Measurements from ENCODE around the gene INPP1.
"Not testable (repeated sequence)": the region's sequence is repeated elsewhere in the genome, so short reads cannot be mapped to it uniquely, and the experiment has no call there.

INPP1 gene

DNA sequence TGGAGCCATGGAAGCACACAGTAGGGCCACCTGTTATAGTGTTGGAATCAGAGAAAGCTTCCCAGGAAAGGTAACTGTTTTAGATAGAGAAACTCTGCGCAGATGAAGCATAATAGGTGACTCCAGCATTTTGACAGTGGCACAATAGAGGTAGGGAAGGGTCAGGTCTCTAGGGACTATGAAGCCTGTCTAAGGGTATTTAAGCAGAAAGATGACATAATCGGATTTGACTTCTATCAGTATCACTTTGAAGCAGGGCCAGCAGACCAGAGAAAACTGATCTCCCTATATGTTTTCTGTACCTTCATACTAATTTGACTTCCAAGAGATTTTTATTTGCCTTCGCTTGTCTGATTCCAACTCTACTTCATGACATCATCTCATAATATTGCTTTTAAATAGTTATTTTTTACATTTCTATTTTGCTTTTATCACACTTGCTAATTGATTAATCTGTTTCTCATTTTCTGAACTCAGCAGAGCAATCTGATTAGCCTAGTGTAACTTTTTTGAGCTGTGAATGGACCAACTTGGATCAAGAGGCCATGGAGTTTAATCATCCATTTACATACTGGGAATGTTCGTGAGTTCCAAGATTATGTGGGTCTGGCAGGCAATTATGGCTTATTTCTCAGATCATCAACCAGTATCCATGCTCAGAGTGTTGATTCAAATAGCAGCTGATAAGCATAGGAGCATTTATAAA is 15.4 kb upstream of the INPP1 start:
- DNase-seq = no peak
- intact Hi-C loops (cut with DNase I) = loop anchor here (10.0 kb wide), 1 partner anchor 177 kb away; no protein-coding TSS in a partner anchor

DNA sequence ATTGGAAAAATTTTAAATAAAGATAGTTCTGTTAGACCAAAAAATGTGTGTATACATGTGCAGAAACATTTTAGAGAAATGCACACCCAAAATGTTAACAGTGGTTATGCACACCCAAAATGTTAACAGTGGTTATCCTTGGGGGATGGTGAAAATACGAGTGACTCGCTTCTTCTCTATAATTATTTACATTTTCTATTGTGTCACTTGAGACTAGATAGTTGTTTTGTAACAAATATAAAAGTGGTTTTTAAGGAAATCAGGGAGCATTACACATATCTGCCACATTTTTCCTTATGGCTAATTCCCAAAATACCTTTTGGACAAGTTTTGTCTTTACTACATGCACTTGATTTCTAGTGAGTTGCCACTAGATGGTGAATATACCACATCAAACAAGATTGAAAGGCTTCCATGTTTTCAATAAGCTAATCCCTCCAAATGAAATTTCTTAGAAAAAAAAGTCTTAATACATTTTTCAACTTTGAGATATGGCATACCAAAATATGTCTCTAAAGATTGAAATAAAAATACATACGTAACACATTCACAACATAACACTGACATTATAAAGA is 14.7 kb upstream of the INPP1 start:
- intact Hi-C loops (cut with DNase I) = loop anchor here (10.0 kb wide), 1 partner anchor 176 kb away; no protein-coding TSS in a partner anchor
- DNase-seq = no peak

DNA sequence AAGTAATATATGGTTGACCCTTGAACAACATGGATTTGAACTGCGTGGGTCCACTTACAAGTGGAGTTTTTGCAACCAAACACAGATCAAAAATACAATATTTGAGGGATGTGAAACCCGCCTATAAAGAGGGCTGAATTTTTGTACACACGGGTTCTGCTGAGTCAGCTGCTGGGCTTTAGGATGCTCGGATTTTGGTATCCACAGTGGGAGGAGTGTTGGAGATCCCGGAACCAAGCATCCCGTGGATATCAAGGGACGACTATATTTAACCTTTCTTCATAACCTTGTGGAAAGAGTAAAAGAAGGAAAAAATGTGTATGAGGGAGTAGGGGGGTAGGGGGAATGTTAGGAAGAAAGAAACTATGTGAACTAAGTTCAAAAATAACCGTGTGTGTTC is 10.0 kb upstream of the INPP1 start:
- DNase-seq = no peak
- intact Hi-C loops (cut with DNase I) = no loop called here

DNA sequence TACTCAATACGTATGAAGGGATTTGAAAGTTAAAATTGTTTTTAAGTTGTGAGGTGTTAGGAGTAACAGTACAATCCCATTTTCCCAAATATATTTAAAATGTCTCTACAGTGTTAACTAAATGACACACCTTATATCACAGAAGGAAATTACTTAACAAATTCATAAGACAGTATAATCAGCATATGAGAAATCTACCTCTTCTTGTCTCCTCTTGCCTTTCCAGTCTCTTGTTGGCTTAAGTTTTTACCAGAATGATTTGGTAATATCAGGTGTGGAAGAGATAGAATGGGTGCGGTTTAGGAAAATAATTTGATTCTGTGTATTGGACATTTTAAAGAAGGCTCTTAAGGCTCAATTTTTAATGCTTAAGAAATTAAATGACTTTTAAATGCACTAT is 9.5 kb upstream of the INPP1 start:
- intact Hi-C loops (cut with DNase I) = no loop called here
- DNase-seq = no peak

DNA sequence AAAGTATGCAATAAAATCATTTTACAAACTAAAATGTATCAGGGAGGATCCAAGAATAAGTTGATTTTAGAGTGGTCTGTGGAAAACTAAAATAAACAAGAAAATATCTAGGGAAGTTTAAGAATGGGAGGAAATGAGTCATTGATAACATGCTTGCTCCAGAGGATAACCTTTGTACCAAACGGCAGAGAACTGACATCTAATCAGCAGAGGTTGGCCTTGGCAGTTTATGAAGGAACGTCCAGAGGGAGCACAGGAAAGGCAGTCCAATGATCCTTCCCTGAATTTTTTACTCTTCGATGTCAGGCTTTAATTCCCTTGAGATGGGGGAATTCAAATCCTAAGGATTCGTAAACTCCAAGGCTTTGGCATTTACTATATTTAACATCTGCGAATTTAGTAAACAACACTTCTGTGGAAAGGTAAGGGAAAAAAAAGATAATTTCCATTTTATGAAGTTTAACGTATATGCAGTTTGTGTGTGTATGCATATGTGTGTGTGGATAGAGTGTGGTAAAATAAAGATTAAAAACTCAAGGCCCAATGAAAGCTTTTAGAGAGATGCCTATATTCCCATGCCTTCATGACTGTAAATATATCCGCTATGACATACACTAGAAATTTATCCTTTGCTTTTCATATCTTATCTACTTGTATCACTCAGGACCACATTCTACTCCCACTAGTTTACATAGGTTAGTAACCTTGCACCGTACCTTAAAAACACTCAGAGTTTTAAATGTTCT is 8.7 kb upstream of the INPP1 start:
- intact Hi-C loops (cut with DNase I) = no loop called here
- DNase-seq = no peak

DNA sequence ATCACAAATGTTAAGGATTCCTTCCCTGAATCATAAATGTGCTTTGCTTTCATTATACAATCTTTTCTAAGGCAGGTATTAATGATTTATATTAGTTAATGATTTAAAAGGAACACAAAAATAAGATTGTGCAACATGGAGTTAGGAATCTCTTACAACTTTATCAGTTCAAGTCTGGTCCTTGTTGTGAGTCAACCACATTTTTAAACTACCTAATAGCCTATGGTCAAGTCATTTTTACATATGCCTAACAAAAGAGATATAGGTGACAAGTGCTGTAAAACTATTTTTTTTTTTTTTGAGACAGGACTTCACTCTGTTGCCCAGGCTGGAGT is 8.2 kb upstream of the INPP1 start:
- intact Hi-C loops (cut with DNase I) = no loop called here
- no peak for DNase-seq

DNA sequence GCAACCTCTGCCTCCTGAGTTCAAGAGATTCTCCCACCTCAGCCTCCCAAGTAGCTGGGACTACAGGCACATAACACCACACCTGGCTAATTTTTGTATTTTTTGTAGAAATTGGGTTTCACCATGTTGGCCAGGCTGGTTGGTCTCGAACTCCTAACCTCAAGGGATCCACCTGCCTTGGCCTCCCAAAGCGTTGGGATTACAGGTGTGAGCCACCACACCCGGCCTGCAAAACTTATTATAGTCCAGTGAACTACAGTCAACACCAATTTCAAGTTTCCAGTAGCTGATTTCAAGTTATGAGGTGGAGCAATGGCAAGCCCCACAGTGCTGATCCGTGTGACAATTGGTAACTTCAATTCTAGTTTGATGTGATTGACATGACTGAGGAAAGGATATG is 7.8 kb upstream of the INPP1 start:
- DNase-seq; intact Hi-C loops (cut with DNase I): not testable (repeated sequence)

DNA sequence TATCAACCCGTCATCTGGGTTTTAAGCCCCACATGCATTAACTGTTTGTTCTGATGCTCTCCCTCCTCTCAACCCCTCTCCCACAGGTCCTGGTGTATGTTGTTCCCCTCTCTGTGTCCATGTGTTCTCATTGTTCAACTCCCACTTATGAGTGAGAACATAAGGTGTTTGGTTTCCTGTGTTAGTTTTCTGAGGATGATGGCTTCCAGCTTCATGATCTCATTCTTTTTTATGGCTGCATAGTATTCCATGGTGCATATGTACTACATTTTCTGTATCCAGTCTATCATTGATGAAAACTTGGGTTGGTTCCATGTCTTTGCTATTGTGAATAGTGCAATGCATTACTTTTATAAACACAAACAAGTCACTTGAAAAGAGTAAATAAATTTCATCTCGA is 7.0 kb upstream of the INPP1 start:
- intact Hi-C loops (cut with DNase I) = no loop called here
- no peak for DNase-seq

DNA sequence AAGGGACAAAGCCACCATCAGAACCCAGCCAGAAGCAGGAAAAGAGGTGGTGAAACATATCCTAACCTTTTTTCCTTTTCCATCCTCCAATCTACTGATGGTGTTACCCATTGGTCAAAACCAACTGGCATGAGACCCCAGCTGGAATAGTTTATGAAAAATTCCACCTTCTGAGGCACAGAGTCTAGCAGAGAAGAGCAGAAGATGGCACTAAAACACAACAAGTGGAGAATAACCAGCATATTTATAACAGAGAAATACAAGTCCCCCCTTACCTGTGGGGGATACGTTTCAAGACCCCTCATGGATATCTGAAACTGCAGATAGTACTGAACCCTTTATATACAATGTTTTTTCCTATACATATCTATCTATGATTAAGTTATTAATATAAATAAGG is 4.9 kb upstream of the INPP1 start:
- no peak for DNase-seq
- intact Hi-C loops (cut with DNase I) = no loop called here

DNA sequence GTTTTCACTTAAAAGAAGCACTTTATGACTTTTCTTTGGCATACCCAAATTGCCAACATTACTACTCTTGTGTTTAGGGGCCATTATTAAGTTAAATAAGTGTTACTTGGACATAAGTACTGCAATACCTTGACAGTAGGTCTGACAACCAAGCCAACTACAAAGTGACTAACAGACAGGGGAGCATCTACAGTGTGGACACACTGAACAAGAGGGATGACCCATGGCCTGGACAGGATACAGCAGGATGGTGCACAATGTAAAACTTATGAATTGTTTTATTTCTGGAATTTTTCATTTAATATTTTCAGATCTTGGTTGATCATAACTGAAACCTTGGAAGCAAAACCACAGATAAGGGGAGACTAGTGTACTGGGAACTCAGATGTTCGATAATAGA is 4.0 kb upstream of the INPP1 start:
- DNase-seq = no peak
- intact Hi-C loops (cut with DNase I) = no loop called here

DNA sequence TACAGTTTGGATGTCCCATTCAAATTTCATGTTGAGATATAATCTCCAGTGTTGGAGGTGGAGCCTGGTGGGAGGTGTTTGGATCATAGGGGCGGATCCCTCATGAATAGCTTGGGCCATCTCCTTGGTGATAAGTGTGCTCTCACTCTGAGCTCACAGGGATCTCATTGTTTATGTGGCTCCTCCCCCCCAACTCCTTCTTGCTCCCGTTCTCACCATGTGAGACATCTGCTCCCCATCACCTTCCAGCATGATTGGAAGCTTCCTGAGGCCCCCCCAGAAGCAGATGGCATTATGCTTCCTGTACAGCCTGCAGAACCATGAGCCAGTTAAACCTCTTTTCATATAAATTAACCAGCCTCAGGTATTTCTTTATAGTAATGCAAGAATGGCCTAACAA is 3.0 kb upstream of the INPP1 start:
- peak in 1 of 42 donors; percentile 2 for DNase-seq
- intact Hi-C loops (cut with DNase I) = loop anchor here (10.0 kb wide), 1 partner anchor 464 kb away; no protein-coding TSS in a partner anchor

DNA sequence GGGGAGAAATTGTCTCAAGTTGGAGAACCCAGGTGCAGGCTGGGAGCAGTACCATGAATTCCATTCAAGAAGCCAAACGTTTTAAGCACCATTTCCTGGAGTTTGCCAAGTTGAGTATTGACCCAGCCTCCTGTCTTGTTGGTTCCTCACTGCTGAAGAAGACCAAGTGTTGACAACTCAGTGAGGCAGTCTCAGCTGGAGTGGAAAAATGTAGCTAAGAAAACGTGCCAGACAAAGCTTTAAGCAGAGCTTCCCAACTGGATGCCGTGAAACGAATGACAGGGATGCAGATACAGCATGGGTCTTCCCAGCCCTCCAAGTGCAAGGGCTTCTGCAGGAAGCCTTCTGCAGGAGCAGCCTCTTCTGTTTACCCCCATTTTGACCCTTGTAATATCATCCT is 778 bp upstream of the INPP1 start:
- peak in 1 of 42 donors; percentile 36 for DNase-seq
- intact Hi-C loops (cut with DNase I) = loop anchor here (10.0 kb wide), 1 partner anchor 462 kb away; no protein-coding TSS in a partner anchor

DNA sequence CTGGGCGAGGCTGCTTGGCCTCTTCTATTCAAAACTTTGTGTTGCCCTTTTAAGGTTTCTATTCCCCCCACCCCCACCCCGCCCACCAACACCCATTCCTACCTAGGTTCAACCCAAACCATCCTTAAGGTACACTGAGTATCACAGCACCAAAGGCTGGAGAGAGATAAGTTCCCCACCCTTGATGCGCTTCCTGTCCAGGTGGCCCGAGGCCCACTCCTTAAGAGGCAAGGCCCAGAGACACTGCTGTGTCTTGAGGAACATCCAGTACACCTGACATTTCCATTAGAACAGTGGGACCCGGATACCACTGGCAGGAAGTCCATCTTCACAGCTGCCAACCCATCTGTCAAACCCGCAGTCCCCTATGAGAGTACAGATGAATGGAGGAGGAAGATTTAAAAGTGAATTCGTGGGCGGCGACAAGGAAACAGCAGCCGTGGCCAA is 277 bp upstream of the INPP1 start:
- intact Hi-C loops (cut with DNase I) = loop anchor here (10.0 kb wide), 1 partner anchor 462 kb away; no protein-coding TSS in a partner anchor
- DNase-seq = no peak

DNA sequence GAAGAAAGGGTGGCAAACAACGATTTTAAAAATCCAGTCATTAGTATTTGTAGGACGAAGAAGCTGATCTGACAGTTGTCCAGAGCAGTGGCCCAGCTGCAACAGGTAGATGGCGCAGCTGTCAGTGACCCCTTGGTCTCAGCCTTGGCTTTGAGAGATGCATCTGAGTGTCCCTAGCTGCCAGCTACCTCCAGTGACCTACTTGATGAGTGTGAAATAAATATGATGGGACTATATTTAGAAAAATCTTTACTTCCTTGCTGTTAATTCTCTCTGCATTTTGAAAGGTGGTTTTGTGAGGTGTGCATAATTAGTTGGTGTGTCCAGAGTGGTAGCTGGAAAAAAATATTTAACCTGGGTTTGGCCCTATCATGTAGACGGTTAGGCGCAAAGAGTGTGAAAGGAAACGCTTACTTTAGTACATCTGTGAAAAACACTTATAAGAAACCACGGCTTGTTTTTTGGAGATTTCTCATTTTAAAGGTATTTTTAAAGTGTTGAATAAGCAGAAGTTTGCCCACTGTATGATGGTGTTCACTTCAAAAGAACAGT is 963 bp downstream of the INPP1 start:
- intact Hi-C loops (cut with DNase I) = loop anchor here (10.0 kb wide), 1 partner anchor 460 kb away; no protein-coding TSS in a partner anchor
- peak in 28 of 42 donors; percentile 43 to 85 (median 67) for DNase-seq

DNA sequence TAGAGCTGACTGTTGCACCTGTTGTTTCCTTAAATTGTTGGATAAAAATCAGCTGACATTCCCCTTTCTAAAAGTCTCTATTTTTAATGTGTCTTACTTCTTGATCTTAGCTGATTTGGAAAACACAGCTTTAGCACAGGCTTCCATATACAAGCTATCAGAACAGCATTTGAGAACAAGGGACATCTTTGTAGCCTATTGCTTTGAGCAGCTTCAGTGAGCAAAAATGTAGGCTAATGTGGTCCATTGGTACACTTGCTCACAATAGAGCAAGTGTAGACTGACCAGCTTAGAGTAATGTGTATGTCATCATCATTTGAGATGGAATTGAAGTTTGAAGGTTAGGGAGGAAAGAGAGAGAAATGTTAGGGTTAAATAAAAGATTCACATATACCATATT is 7.0 kb downstream of the INPP1 start:
- intact Hi-C loops (cut with DNase I) = no loop called here
- no peak for DNase-seq

DNA sequence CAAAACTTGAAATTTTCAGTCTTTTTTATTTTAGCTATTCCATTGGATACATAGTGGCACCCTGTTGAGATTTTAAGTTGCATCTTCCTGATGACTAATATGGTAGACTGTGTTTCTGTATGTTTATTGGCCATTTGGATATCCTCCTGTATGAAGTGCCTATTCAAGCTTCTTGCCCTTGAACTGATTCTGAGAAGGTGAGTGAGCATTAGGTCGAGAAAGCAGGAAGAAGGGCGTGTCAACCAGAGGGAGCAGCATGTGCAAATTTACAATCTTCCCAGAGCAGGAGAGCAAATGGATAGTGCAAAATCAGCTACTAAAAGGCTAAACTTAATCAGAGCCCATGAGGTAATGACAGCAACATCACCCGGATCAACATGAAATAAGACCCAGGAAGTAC is 8.6 kb downstream of the INPP1 start:
- no peak for DNase-seq
- intact Hi-C loops (cut with DNase I) = no loop called here

DNA sequence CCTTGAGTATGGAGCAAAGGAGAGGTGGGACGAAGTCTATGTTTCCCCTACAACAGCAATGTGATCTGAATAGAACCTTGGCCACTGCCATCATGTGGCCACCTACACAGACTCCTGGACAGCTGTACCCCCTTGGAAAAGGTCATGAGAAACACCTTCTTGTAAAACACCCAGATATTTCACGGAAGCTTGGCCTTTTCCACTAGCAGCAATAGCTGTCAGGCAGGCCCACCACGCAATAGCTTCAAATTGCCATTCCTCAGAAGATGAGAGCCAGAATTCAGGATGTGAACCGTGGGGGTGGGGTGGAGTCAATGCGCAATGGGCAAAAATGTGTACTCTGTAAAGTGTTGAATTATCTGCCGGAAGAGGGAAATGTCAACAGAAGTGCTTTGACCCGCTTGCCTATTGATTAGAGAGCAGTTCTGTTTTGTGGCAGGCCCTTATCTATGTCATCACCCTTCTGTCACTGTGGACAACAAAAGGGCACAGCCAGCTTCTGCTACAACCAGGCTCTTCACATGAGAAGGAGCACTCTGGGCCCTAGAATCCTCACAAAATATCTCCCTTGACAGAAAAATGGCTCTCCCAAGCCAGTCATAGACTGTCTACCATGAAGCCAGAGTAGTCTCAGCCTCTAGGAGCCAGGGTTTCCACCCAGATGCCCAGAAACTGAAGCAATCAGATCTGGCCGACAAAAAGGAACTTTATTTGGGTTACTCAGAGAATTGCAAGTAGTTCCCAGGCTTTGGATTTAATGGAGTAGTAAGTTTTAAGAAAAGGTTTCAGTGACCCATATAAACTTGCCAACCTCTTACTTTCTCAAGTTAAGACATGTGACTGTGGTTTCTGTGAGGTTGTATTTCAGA is 9.5 kb downstream of the INPP1 start:
- intact Hi-C loops (cut with DNase I) = no loop called here
- peak in 12 of 42 donors; percentile 23 to 67 (median 33) for DNase-seq

DNA sequence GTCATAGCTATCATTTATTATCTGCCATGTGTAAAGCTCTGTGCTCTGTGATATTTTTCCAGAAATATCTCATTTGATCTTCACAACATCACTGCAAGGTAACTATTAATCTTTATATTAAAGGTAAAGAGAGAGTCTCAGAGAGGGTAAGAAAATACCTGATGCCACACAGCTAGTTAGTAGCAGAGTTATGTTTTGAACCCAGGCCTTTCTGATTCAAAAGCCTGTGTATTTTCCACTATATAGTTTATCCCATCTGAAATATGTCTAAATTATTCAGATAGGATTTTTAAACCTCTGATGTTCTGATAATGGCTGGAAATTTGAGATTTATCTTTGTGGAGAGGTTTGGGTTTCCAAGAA is 10.1 kb downstream of the INPP1 start:
- DNase-seq = no peak
- intact Hi-C loops (cut with DNase I) = no loop called here

Data from head of caudate nucleus (tissue), 42 donors.